Esophagus muscularis mucosa (tissue), 4 donors: ENCODE measurements around the gene CRTC1. TPM values are rescaled to one million over a fixed set of nuclear protein-coding genes. Genes with fewer than 3 reads are reported as not detected.

Experiments used
- DNase-seq: peaks from one replicate; pipeline ENCODE4 v3.0.0-alpha.2; 2017; ENCODE audit errors: extremely low spot score
- H3K27ac ChIP-seq, 4 donors: fragments of 200-600 bp; sonication (generic); replicated peaks in 1 of 4; 1 replicate in 3 of 4; 2 replicates in 1 of 4; pipeline ENCODE4 v1.5.1; 2016 to 2019; ENCODE audit warnings: mild to moderate bottlenecking in 1 of 4
- H3K27me3 ChIP-seq, 4 donors: fragments of 200-600 bp; sonication (generic); one replicate each; pipeline versions ENCODE4 v1.5.1 to v1.6.0; 2016 to 2019
- H3K36me3 ChIP-seq, 4 donors: fragments of 200-600 bp; sonication (generic); one replicate each; pipeline ENCODE4 v1.5.1; 2016 to 2019
- H3K4me1 ChIP-seq, 4 donors: fragments of 200-600 bp; sonication (generic); one replicate each; pipeline ENCODE4 v1.5.1; 2016 to 2019
- H3K4me3 ChIP-seq, 4 donors: fragments of 200-600 bp; sonication (generic); 1 replicate in 2 of 4; 2 replicates in 2 of 4; pipeline ENCODE4 v1.5.1; 2016 to 2019; ENCODE audit warnings: mild to moderate bottlenecking in 4 of 4, moderate library complexity in 1 of 4
- H3K9me3 ChIP-seq, 4 donors: fragments of 200-600 bp; sonication (generic); 1 replicate in 3 of 4; 2 replicates in 1 of 4; pipeline ENCODE4 v1.5.1; 2016 to 2019
- EP300 ChIP-seq: sonication (generic); formaldehyde crosslinking; IDR thresholded peaks from one replicate; pipeline ENCODE4 v1.6.1; 2017; ENCODE audit warnings: antibody characterized with exemption
- POLR2A ChIP-seq: fragments of 450-650 bp; IDR thresholded peaks from one replicate; pipeline ENCODE4 v1.6.1; 2017; ENCODE audit warnings: antibody characterized with exemption, moderate library complexity, mild to moderate bottlenecking, low read depth
- POLR2AphosphoS5 ChIP-seq, 2 donors: sonication (generic); formaldehyde crosslinking; IDR thresholded peaks; one replicate each; pipeline ENCODE4 v1.6.1; 2017; ENCODE audit warnings: antibody characterized with exemption in 2 of 2
- WGBS: methylation state at CpG from one replicate; pipeline ENCODE4 v1.1.5; 2018; 5-methylcytosine and 5-hydroxymethylcytosine counted together
- intact Hi-C: fragments of 100-400 bp; cut with DNase I; formaldehyde crosslinking; loops from one replicate; pipeline ENCODE4 v1.15.1; 2023
- total RNA-seq, 4 donors: library from RNA; depleted of rRNA; stranded (reverse); fragments of >200 nt; gene quantifications; one replicate each; pipeline versions ENCODE4 v1.1.0 to v1.2.1, GENCODE V29; 2016
- TF ChIP-seq, protein P1 (sequence below), 3 experiments: fragments of 200-600 bp in 2 of 3; fragments of 450-650 bp in 1 of 3; sonication (generic) in 2 of 3; IDR thresholded peaks; one replicate each; pipeline ENCODE4 v1.5.1; 2017 to 2019; ENCODE audit warnings: antibody characterized with exemption in 3 of 3, mild to moderate bottlenecking in 2 of 3, moderate library complexity in 1 of 3

The CRTC1 gene
- total RNA-seq, 4 donors from 2014 or later: 5.3 to 10.1 (median 6.6) TPM

DNA sequence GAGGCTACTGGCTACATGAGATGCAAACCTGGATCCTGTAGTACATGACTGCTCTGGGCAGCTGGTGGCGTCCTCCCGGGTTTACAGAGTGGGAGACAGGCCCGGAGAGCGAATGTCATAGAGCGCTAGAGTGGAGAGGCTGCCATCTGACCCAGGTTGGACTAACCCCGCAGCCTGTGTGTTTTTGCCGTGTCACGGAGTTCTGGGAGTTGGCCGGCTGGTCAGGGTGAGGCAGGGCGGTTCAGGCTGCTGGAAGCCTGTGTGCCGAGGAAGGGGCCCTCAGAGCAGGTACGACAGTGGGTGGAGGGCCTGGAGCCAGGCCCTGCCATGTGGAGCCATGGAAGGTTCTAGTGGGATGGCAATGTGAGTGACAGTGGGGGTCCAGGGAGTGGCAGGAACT lies 12.5 kb downstream of the CRTC1 start:
- TF ChIP-seq EP300: no peak
- TF ChIP-seq, protein P1, sequence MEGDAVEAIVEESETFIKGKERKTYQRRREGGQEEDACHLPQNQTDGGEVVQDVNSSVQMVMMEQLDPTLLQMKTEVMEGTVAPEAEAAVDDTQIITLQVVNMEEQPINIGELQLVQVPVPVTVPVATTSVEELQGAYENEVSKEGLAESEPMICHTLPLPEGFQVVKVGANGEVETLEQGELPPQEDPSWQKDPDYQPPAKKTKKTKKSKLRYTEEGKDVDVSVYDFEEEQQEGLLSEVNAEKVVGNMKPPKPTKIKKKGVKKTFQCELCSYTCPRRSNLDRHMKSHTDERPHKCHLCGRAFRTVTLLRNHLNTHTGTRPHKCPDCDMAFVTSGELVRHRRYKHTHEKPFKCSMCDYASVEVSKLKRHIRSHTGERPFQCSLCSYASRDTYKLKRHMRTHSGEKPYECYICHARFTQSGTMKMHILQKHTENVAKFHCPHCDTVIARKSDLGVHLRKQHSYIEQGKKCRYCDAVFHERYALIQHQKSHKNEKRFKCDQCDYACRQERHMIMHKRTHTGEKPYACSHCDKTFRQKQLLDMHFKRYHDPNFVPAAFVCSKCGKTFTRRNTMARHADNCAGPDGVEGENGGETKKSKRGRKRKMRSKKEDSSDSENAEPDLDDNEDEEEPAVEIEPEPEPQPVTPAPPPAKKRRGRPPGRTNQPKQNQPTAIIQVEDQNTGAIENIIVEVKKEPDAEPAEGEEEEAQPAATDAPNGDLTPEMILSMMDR (IDR thresholded peaks at IDR 0.05): no peak
- TF ChIP-seq POLR2AphosphoS5 (IDR thresholded peaks at IDR 0.05): no peak
- TF ChIP-seq POLR2A: no peak
- WGBS: 94% methylated on average over 12 of the region's 12 CpGs
- no peaks in the 10 kb centered on the region for H3K9me3 ChIP-seq
- H3K4me1 ChIP-seq: peaks cover 8 to 35% (median 22%) of the 10 kb centered on the region in 4 donors
- DNase-seq: no peak
- H3K27me3 ChIP-seq: no peaks in the 10 kb centered on the region
- no peak overlapping the region for H3K27ac ChIP-seq
- no peak overlapping the region for H3K4me3 ChIP-seq
- no peaks in the 10 kb centered on the region for H3K36me3 ChIP-seq
- intact Hi-C loops: no loop called here

DNA sequence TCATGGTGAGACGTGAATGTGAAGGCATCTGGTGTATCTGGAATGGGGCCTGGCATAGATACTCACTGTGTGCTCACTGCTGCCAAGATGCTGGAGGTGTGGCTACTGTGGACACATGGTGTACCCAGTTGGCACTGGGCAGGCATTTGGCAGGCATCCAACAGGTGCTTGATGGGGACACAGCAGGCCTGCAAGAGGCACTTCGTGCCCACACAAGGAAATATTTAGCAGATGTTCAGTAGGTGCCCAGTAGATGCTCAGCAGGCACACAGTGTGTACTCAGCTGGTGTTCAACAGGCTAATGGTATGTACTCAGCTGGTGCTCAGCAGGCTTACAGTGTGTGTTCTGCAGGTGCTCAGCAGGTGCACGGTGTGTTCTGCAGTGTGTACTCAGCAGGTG lies 14.2 kb downstream of the CRTC1 start:
- intact Hi-C loops: no loop called here
- Histone ChIP-seq H3K4me3 (no peak overlapping the region), H3K27me3 (no peaks in the 10 kb centered on the region), H3K9me3 (no peaks in the 10 kb centered on the region), H3K4me1 (peaks cover 14 to 42% (median 28%) of the 10 kb centered on the region in 4 donors), H3K27ac (no peak overlapping the region), H3K36me3 (no peaks in the 10 kb centered on the region)
- no peak for TF ChIP-seq EP300
- TF ChIP-seq POLR2AphosphoS5 (IDR thresholded peaks at IDR 0.05): no peak
- TF ChIP-seq POLR2A: no peak
- TF ChIP-seq, protein P1 (IDR thresholded peaks at IDR 0.05): no peak
- WGBS: 71% methylated on average over 2 of the region's 3 CpGs
- DNase-seq: no peak

DNA sequence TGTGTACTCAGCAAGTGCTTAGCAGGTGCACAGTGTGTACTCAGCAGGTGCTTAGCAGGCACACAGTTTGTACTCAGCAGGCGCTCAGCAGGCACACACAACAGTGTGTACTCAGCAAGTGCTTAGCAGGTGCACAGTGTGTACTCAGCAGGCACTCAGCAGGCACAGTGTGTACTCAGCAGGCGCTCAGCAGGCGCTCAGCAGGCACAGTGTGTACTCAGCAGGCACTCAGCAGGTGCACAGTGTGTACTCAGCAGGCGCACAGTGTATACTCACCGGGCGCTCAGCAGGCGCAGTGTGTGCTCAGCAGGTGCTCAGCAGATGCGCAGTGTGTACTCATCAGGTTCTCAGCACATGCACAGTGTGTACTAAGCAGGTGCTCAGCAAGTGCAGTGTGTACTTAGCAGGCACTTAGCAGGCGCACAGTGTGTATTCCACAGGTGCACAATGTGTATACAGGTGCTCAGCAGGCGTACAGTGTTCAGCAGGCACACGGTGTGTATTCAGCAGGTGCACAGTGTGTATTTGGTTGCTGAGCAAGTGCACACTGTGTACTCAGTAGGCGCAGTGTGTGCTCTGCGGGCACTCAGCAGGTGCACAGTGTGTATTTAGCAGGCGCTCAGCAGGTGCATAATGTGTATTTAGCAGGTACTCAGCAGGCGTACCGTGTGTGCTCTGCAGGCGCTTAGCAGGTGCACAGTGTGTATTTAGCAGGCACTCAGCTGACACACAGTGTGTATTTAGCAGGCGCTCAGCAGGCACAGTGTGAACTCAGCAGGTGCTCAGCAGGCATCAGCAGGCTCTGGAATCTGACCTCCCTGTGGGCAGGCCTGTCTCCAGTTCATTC lies 15.1 kb downstream of the CRTC1 start:
- 100% methylated on average over 3 of the region's 18 CpGs for WGBS
- H3K27ac ChIP-seq: no peak overlapping the region
- no peaks in the 10 kb centered on the region for H3K27me3 ChIP-seq
- DNase-seq: no peak
- no peak overlapping the region for H3K4me3 ChIP-seq
- intact Hi-C loops: no loop called here
- H3K4me1 ChIP-seq: peaks cover 14 to 42% (median 28%) of the 10 kb centered on the region in 4 donors
- TF ChIP-seq, protein P1 (IDR thresholded peaks at IDR 0.05): no peak
- TF ChIP-seq EP300 (no peak), POLR2A (no peak), POLR2AphosphoS5 (IDR thresholded peaks at IDR 0.05) (no peak)
- H3K9me3 ChIP-seq: no peaks in the 10 kb centered on the region
- no peaks in the 10 kb centered on the region for H3K36me3 ChIP-seq

DNA sequence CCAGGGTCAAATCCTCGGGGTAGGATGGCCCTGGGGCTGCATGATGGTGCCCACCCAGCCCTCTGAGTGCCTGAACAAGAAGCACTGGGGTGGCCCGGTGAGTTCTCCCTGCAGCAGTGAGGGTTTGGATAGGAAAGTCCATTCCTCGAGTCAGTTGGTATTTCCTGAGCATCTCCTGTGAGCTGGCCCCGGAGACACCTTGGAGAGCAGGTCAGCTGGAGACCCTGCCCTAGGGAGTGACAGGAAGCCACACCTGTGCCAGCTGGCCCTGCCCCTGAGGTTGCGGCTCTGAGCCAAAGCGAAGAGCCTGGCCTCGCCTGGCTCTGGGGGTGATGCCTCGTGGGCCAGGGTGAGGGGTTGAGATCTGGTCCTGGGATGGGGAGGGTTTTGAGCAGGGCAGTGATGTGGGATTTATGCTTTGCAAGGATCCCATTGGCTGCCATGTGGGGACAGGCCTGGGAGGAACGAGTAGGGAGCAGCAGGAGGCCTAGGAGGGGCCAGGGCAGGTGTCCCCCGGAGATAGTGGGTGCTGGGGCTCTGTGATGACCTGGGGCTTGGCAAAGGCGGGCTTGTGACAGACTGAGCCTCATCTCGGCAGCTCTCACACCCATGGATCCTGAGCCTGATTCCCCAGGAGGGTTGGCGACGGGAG lies 16.0 kb downstream of the CRTC1 start:
- peak overlapping the region; percentile 74 to 83 (median 80) for H3K27ac ChIP-seq
- peaks cover 14 to 42% (median 28%) of the 10 kb centered on the region in 4 donors for H3K4me1 ChIP-seq
- 86% methylated on average over 8 of the region's 14 CpGs for WGBS
- intact Hi-C loops: no loop called here
- H3K4me3 ChIP-seq: no peak overlapping the region
- H3K27me3 ChIP-seq: no peaks in the 10 kb centered on the region
- no peak for DNase-seq
- no peaks in the 10 kb centered on the region for H3K9me3 ChIP-seq
- TF ChIP-seq, protein P1 (IDR thresholded peaks at IDR 0.05): no peak
- TF ChIP-seq EP300 (no peak), POLR2AphosphoS5 (IDR thresholded peaks at IDR 0.05) (no peak), POLR2A (no peak)
- no peaks in the 10 kb centered on the region for H3K36me3 ChIP-seq
